ENCODE data around the gene CD164L2.

The CD164L2 gene

GRCh38 chr1:27361553-27361952 is 21.6 kb downstream of the CD164L2 start:
- no peak for ATAC-seq
- TF ChIP-seq ZC3H10 (CRISPR knock-in tag; IDR thresholded peaks at IDR 0.05) (no peak), PPARA (CRISPR knock-in tag; IDR thresholded peaks at IDR 0.05; ENCODE audit: borderline replicate concordance) (no peak), GLIS3 (CRISPR knock-in tag; IDR thresholded peaks at IDR 0.05) (no peak), ESRRG (CRISPR knock-in tag; IDR thresholded peaks at IDR 0.05) (no peak), ARNTL (CRISPR knock-in tag; IDR thresholded peaks at IDR 0.05; ENCODE audit: borderline replicate concordance, low read depth) (no peak), ISL1 (CRISPR knock-in tag; IDR thresholded peaks at IDR 0.05) (no peak), ZNF70 (CRISPR knock-in tag; IDR thresholded peaks at IDR 0.05) (no peak)

DNA sequence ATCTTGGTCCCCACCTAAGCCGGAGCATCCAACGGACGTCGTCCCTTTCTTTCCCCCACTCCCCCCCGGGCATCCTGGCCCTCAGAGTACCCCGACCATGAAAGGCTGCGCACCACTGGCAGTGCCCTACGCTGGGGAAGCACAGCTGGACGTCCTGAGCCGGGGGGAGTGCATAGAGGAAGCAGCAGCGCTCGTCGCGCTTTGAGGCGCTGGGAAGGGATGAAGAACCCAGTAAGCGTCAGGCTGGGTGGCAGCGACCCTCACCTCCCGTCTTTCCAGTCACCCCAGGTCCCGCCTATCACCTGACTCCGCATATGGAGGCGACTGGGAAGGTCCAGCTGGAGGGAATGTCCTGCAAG is 22.1 kb downstream of the CD164L2 start:
- ATAC-seq = no peak
- TF ChIP-seq POU6F1 (CRISPR knock-in tag; IDR thresholded peaks at IDR 0.05; ENCODE audit: borderline replicate concordance, low read depth) = no peak
- TF ChIP-seq TCF4 (CRISPR knock-in tag; IDR thresholded peaks at IDR 0.05; ENCODE audit: borderline replicate concordance) = no peak
- TF ChIP-seq ZFP30 (CRISPR knock-in tag; IDR thresholded peaks at IDR 0.05) = no peak
- TF ChIP-seq, protein P1, sequence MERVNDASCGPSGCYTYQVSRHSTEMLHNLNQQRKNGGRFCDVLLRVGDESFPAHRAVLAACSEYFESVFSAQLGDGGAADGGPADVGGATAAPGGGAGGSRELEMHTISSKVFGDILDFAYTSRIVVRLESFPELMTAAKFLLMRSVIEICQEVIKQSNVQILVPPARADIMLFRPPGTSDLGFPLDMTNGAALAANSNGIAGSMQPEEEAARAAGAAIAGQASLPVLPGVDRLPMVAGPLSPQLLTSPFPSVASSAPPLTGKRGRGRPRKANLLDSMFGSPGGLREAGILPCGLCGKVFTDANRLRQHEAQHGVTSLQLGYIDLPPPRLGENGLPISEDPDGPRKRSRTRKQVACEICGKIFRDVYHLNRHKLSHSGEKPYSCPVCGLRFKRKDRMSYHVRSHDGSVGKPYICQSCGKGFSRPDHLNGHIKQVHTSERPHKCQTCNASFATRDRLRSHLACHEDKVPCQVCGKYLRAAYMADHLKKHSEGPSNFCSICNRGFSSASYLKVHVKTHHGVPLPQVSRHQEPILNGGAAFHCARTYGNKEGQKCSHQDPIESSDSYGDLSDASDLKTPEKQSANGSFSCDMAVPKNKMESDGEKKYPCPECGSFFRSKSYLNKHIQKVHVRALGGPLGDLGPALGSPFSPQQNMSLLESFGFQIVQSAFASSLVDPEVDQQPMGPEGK (CRISPR knock-in tag; IDR thresholded peaks at IDR 0.05; ENCODE audit: borderline replicate concordance) = no peak
- no peak for TF ChIP-seq OSR1 (CRISPR knock-in tag; IDR thresholded peaks at IDR 0.05)
- no peak for TF ChIP-seq BACH2 (CRISPR knock-in tag; IDR thresholded peaks at IDR 0.05; ENCODE audit: borderline replicate concordance)
- no peak for TF ChIP-seq ZNF565 (CRISPR knock-in tag; conservative IDR thresholded peaks at IDR 0.05; ENCODE audit: low read depth)
- no peak for TF ChIP-seq ZNF8 (CRISPR knock-in tag; IDR thresholded peaks at IDR 0.05)
- no peak for TF ChIP-seq PPARA (CRISPR knock-in tag; IDR thresholded peaks at IDR 0.05; ENCODE audit: borderline replicate concordance)
- TF ChIP-seq TSHZ2 (CRISPR knock-in tag; IDR thresholded peaks at IDR 0.05) = no peak
- no peak for TF ChIP-seq SNAI2 (CRISPR knock-in tag; IDR thresholded peaks at IDR 0.05)
- no peak for TF ChIP-seq ZFP3 (CRISPR knock-in tag; IDR thresholded peaks at IDR 0.05)
- TF ChIP-seq ESRRG (CRISPR knock-in tag; IDR thresholded peaks at IDR 0.05) = no peak
- no peak for TF ChIP-seq CSDC2 (CRISPR knock-in tag; IDR thresholded peaks at IDR 0.05)

DNA sequence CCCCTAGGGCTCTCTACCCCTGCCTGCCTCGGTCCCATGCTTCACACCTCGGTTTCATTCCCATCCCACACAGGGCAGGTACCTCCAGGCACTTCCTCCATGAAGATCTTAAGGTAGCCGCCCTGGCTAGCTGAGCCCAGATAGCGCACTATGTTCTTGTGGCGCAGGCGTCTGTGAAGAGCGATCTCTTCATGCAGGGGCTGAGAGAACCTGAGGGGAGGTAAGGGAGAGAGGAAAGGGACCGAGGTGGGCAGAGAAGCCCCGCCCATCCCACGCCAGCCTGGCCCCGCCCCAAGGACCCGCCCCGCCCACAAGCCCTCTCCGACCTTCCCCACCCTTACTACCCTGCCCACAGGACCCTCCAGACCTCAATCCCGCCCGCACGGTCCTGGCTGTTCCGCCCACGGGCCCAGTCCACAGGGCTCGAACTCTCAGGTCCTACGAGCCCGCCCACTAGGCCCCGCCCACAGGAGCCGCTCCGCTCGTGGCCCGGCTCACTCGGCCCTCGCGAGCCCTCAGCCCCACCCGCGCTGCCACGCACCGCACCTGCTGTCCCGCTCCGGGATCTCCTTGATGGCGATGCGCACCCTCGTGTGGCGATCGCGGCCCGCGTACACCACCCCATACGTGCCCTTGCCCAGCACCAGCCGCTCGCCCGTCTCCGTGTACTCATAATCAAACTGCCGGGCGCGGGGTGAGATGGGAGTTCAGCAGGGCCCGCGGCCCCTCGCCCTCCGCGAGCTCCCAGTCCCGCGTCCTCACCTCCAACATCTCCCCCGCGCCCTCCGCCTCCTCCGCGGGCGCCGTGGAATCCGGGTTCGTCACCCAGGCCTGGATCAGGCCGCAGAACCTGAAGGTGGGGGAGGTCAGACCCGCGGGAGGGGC is 22.7 kb downstream of the CD164L2 start:
- ATAC-seq = no peak
- TF ChIP-seq, protein P2, sequence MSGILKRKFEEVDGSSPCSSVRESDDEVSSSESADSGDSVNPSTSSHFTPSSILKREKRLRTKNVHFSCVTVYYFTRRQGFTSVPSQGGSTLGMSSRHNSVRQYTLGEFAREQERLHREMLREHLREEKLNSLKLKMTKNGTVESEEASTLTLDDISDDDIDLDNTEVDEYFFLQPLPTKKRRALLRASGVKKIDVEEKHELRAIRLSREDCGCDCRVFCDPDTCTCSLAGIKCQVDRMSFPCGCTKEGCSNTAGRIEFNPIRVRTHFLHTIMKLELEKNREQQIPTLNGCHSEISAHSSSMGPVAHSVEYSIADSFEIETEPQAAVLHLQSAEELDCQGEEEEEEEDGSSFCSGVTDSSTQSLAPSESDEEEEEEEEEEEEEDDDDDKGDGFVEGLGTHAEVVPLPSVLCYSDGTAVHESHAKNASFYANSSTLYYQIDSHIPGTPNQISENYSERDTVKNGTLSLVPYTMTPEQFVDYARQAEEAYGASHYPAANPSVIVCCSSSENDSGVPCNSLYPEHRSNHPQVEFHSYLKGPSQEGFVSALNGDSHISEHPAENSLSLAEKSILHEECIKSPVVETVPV (CRISPR knock-in tag; IDR thresholded peaks at IDR 0.05) = no peak
- TF ChIP-seq RARB (CRISPR knock-in tag; IDR thresholded peaks at IDR 0.05) = no peak
- TF ChIP-seq PPARA (CRISPR knock-in tag; IDR thresholded peaks at IDR 0.05; ENCODE audit: borderline replicate concordance) = no peak
- TF ChIP-seq ZNF70 (CRISPR knock-in tag; IDR thresholded peaks at IDR 0.05) = no peak
- TF ChIP-seq POU6F1 (CRISPR knock-in tag; IDR thresholded peaks at IDR 0.05; ENCODE audit: borderline replicate concordance, low read depth) = no peak
- TF ChIP-seq CSDC2 (CRISPR knock-in tag; IDR thresholded peaks at IDR 0.05) = no peak
- TF ChIP-seq SNAI2 (CRISPR knock-in tag; IDR thresholded peaks at IDR 0.05) = no peak
- TF ChIP-seq TSHZ2 (CRISPR knock-in tag; IDR thresholded peaks at IDR 0.05) = no peak
- TF ChIP-seq ZNF8 (CRISPR knock-in tag; IDR thresholded peaks at IDR 0.05) = no peak
- TF ChIP-seq, protein P1 (CRISPR knock-in tag; IDR thresholded peaks at IDR 0.05; ENCODE audit: borderline replicate concordance) = no peak
- no peak for TF ChIP-seq TCF4 (CRISPR knock-in tag; IDR thresholded peaks at IDR 0.05; ENCODE audit: borderline replicate concordance)
- no peak for TF ChIP-seq BACH2 (CRISPR knock-in tag; IDR thresholded peaks at IDR 0.05; ENCODE audit: borderline replicate concordance)
- no peak for TF ChIP-seq TOX (CRISPR knock-in tag; IDR thresholded peaks at IDR 0.05; ENCODE audit: borderline replicate concordance)
